Upper lobe of left lung (tissue), 4 donors: ENCODE measurements around the gene CASS4.

Experiments used
- EP300 ChIP-seq, 4 donors: sonication (generic); formaldehyde crosslinking; IDR thresholded peaks; one replicate each; pipeline ENCODE4 v1.5.1; 2017; ENCODE audit warnings: antibody characterized with exemption in 4 of 4, control low read depth in 2 of 4
- TF ChIP-seq, protein P1 (sequence below), 6 experiments: fragments of 450-650 bp in 4 of 6; fragments of 200-600 bp in 2 of 6; sonication (generic) in 2 of 6; IDR thresholded peaks; one replicate each; pipeline ENCODE4 v1.5.1; 2016 to 2019; ENCODE audit warnings: antibody characterized with exemption in 6 of 6

DNA sequence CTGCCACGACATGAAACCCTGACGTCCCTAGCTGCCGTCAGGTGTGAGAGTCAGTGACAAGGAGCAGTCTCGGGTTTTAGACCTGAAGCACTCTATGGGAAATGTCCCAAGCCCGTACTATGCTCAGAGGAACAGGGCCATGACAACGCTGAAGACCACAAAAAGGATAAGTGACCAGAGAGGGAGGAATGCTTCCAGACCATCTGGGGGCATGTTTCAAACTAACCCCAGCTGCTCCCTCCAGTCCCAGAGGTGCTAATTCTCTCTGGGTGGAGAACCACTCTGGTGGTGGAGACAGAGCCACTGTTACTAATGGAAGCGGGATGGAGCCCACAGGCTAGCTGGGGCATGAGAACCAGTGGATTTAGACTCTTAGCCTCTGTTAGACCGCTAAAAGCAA, 28.7 kb upstream of the CASS4 start:
- TF ChIP-seq, protein P1, sequence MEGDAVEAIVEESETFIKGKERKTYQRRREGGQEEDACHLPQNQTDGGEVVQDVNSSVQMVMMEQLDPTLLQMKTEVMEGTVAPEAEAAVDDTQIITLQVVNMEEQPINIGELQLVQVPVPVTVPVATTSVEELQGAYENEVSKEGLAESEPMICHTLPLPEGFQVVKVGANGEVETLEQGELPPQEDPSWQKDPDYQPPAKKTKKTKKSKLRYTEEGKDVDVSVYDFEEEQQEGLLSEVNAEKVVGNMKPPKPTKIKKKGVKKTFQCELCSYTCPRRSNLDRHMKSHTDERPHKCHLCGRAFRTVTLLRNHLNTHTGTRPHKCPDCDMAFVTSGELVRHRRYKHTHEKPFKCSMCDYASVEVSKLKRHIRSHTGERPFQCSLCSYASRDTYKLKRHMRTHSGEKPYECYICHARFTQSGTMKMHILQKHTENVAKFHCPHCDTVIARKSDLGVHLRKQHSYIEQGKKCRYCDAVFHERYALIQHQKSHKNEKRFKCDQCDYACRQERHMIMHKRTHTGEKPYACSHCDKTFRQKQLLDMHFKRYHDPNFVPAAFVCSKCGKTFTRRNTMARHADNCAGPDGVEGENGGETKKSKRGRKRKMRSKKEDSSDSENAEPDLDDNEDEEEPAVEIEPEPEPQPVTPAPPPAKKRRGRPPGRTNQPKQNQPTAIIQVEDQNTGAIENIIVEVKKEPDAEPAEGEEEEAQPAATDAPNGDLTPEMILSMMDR (IDR thresholded peaks at IDR 0.05), result no peak
- TF ChIP-seq EP300 (IDR thresholded peaks at IDR 0.05), result no peak
